ENCODE measurements around the gene CD3E. TPM values are rescaled to one million over a fixed set of nuclear protein-coding genes. Genes with fewer than 3 reads are reported as not detected.

The CD3E gene
- polyA plus RNA-seq (2011; rRNA removed) = not detected in 2 replicates
- not detected in 2 replicates for polyA minus RNA-seq (2011; rRNA and poly(A)+ RNA removed)

DNA sequence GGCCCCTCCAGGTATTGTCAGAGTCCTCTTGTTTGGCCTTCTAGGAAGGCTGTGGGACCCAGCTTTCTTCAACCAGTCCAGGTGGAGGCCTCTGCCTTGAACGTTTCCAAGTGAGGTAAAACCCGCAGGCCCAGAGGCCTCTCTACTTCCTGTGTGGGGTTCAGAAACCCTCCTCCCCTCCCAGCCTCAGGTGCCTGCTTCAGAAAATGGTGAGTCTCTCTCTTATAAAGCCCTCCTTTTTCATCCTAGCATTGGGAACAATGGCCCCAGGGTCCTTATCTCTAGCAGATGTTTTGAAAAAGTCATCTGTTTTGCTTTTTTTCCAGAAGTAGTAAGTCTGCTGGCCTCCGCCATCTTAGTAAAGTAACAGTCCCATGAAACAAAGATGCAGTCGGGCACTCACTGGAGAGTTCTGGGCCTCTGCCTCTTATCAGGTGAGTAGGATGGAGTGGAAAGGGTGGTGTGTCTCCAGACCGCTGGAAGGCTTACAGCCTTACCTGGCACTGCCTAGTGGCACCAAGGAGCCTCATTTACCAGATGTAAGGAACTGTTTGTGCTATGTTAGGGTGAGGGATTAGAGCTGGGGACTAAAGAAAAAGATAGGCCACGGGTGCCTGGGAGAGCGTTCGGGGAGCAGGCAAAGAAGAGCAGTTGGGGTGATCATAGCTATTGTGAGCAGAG lies at the start of gene CD3E:
Gene CD3E (plus strand): TSS at position 163 of the 681 bp plus-strand sequence. CDS start 223 bp downstream, at position 386.
- H3K27ac ChIP-seq (ENCODE audit: low read depth, low read length) = no peak within 1 kb of the TSS
- H3K27me3 ChIP-seq (ENCODE audit: control insufficient read depth, insufficient read depth, low read length) = peaks cover 7% of the 10 kb centered on the region
- TF ChIP-seq, protein P1, sequence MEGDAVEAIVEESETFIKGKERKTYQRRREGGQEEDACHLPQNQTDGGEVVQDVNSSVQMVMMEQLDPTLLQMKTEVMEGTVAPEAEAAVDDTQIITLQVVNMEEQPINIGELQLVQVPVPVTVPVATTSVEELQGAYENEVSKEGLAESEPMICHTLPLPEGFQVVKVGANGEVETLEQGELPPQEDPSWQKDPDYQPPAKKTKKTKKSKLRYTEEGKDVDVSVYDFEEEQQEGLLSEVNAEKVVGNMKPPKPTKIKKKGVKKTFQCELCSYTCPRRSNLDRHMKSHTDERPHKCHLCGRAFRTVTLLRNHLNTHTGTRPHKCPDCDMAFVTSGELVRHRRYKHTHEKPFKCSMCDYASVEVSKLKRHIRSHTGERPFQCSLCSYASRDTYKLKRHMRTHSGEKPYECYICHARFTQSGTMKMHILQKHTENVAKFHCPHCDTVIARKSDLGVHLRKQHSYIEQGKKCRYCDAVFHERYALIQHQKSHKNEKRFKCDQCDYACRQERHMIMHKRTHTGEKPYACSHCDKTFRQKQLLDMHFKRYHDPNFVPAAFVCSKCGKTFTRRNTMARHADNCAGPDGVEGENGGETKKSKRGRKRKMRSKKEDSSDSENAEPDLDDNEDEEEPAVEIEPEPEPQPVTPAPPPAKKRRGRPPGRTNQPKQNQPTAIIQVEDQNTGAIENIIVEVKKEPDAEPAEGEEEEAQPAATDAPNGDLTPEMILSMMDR (IDR thresholded peaks at IDR 0.05; ENCODE audit: low read depth, low read length) = no peak
- no peak within 1 kb of the TSS for H3K4me3 ChIP-seq (ENCODE audit: low read depth, low read length)
- POLR2A ChIA-PET = no interaction called here
- H3K9me3 ChIP-seq (ENCODE audit: control insufficient read depth, insufficient read depth, low read length) = no peaks in the 10 kb centered on the region
- CTCF ChIA-PET = no interaction called here
- DNase-seq (ENCODE audit: low read depth, low spot score) = no peak

DNA sequence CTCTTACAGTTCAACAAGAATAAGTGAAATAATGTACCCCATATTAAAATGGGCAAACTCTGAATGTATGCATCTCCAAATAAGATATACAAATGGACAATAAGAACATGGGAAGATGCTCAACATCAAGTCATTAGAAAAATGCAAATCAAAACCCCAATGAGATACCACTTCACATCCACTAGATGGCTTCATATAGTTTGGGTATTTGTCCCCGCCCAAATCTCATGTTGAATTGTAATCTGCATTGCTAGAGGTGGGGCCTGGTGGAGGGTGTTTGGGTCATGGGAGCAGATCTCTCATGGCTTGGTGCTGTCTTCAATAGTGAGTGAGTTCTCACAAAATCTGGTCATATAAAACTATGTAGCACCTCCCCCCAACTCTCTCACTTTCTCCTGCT lies 46.1 kb upstream of the CD3E start:
- ChIA-PET CTCF (no interaction called here), POLR2A (no interaction called here)
- peaks cover 4% of the 10 kb centered on the region for H3K27me3 ChIP-seq (ENCODE audit: control insufficient read depth, insufficient read depth, low read length)
- no peak overlapping the region for H3K27ac ChIP-seq (ENCODE audit: low read depth, low read length)
- no peak overlapping the region for H3K4me3 ChIP-seq (ENCODE audit: low read depth, low read length)
- TF ChIP-seq, protein P1 (IDR thresholded peaks at IDR 0.05; ENCODE audit: low read depth, low read length) = peak; percentile 13; the same call in 1 of the 2 replicates
- DNase-seq (ENCODE audit: low read depth, low spot score) = no peak
- H3K9me3 ChIP-seq (ENCODE audit: control insufficient read depth, insufficient read depth, low read length) = no peaks in the 10 kb centered on the region

DNA sequence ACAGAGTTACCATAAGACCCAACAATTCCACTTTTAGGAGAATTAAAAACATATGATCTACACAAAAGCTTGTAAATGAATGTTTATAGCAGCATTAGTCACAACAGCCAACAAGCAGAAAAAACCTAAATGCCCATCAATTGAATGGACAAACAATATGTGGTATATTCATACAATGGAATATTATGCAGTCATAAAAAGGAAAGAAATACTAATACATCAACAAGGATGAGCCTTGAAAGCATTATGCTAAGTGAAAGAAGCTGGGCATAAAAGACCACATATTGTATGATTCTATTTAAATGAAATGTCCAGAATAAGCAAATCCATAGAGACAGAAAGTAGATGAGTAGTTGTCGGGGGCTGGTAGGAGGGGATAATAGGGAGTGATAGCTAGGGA lies 45.4 kb upstream of the CD3E start:
- Histone ChIP-seq H3K27ac (ENCODE audit: low read depth, low read length) (no peak overlapping the region), H3K27me3 (ENCODE audit: control insufficient read depth, insufficient read depth, low read length) (peaks cover 10% of the 10 kb centered on the region), H3K4me3 (ENCODE audit: low read depth, low read length) (no peak overlapping the region), H3K9me3 (ENCODE audit: control insufficient read depth, insufficient read depth, low read length) (no peaks in the 10 kb centered on the region)
- CTCF ChIA-PET = interaction anchor here (0.7 kb wide), 1 partner anchor 88 kb away, joined by 3 read pairs; no protein-coding TSS in a partner anchor
- TF ChIP-seq, protein P1 (IDR thresholded peaks at IDR 0.05; ENCODE audit: low read depth, low read length) = no peak
- DNase-seq (ENCODE audit: low read depth, low spot score) = no peak
- POLR2A ChIA-PET = no interaction called here

DNA sequence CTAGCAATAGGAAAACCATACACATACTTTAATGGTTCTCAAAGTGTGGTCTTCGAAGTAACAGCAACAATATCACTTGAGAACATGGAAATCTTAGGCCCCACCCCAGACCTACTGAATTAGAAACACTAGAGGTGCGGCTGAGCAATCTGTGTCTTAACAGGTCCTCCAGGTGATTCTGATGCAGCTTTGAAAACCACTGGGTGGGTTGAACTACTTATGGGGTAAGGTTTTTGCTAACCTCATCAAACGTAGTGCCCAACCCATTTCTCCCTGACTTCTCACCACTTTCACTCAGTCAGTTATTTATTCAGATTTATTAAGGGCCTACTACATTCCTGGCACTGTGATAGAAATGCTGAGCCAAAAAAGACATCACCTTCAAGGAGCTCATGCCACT lies 44.2 kb upstream of the CD3E start:
- ChIA-PET POLR2A (no interaction called here), CTCF (no interaction called here)
- Histone ChIP-seq H3K9me3 (ENCODE audit: control insufficient read depth, insufficient read depth, low read length) (no peaks in the 10 kb centered on the region), H3K4me3 (ENCODE audit: low read depth, low read length) (no peak overlapping the region), H3K27me3 (ENCODE audit: control insufficient read depth, insufficient read depth, low read length) (peaks cover 21% of the 10 kb centered on the region), H3K27ac (ENCODE audit: low read depth, low read length) (no peak overlapping the region)
- TF ChIP-seq, protein P1 (IDR thresholded peaks at IDR 0.05; ENCODE audit: low read depth, low read length) = no peak
- no peak for DNase-seq (ENCODE audit: low read depth, low spot score)

DNA sequence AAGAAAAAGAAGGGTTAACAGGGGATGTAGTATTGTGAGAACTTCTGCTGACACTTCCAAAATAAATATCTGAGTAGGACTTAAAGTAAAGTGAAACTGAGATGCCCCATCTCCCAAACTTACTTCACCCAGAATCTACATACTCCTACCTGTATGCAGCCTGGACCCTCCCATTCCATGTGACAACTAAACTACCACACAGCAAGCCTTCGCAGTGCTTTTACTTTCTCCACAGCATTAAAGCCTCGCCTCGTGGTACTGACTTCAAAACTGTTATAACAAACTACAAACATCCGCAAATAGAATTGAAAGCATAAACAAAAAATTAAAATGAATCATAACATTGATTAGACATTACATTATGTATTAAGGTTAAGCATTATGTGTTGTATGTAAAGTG lies 41.4 kb upstream of the CD3E start:
- ChIA-PET CTCF (no interaction called here), POLR2A (no interaction called here)
- Histone ChIP-seq H3K4me3 (ENCODE audit: low read depth, low read length) (no peak overlapping the region), H3K27ac (ENCODE audit: low read depth, low read length) (no peak overlapping the region), H3K9me3 (ENCODE audit: control insufficient read depth, insufficient read depth, low read length) (no peaks in the 10 kb centered on the region), H3K27me3 (ENCODE audit: control insufficient read depth, insufficient read depth, low read length) (peaks cover 36% of the 10 kb centered on the region)
- no peak for DNase-seq (ENCODE audit: low read depth, low spot score)
- TF ChIP-seq, protein P1 (IDR thresholded peaks at IDR 0.05; ENCODE audit: low read depth, low read length) = no peak

Measured in AG04450 (cell line).